ENCODE measurements around the gene WNT1.

Gene WNT1

DNA sequence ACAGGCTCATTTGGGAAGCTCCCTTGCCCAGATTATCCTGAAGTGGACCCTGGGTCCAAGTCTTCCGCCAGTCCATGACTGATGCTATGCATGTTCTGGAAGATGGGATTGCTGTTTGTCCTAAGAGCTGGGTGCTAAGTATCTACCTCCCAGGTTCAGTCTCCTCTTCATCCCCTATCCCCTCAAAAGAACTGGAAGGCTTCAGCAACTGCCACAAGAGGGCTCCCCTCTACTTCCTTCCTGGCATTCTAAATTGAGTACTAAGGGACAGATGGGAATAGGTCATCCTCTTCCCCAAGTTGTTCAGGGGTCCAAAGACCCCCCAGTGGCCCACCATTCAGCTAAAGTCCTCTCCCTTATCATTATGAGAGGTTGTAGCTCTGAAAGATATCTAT lies 43.8 kb upstream of the WNT1 start:
- H3K4me1 ChIP-seq, result no peaks in the 10 kb centered on the region
- H3K9me3 ChIP-seq (ENCODE audit: control insufficient read depth, low read length), result no peaks in the 10 kb centered on the region
- H3K27me3 ChIP-seq (ENCODE audit: control insufficient read depth, insufficient read depth, low read length), result no peaks in the 10 kb centered on the region
- TF ChIP-seq, protein P1, sequence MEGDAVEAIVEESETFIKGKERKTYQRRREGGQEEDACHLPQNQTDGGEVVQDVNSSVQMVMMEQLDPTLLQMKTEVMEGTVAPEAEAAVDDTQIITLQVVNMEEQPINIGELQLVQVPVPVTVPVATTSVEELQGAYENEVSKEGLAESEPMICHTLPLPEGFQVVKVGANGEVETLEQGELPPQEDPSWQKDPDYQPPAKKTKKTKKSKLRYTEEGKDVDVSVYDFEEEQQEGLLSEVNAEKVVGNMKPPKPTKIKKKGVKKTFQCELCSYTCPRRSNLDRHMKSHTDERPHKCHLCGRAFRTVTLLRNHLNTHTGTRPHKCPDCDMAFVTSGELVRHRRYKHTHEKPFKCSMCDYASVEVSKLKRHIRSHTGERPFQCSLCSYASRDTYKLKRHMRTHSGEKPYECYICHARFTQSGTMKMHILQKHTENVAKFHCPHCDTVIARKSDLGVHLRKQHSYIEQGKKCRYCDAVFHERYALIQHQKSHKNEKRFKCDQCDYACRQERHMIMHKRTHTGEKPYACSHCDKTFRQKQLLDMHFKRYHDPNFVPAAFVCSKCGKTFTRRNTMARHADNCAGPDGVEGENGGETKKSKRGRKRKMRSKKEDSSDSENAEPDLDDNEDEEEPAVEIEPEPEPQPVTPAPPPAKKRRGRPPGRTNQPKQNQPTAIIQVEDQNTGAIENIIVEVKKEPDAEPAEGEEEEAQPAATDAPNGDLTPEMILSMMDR (IDR thresholded peaks at IDR 0.05), result peak; percentile 30
- H3K4me3 ChIP-seq (ENCODE audit: low read depth, low read length), result no peak overlapping the region
- no peak overlapping the region for H3K9ac ChIP-seq
- no peak overlapping the region for H2AFZ ChIP-seq
- no peaks in the 10 kb centered on the region for H3K79me2 ChIP-seq
- H3K36me3 ChIP-seq (ENCODE audit: control insufficient read depth, insufficient read depth, low read length), result no peaks in the 10 kb centered on the region
- H3K4me2 ChIP-seq (ENCODE audit: low read length), result no peak overlapping the region
- no peak overlapping the region for H3K27ac ChIP-seq

DNA sequence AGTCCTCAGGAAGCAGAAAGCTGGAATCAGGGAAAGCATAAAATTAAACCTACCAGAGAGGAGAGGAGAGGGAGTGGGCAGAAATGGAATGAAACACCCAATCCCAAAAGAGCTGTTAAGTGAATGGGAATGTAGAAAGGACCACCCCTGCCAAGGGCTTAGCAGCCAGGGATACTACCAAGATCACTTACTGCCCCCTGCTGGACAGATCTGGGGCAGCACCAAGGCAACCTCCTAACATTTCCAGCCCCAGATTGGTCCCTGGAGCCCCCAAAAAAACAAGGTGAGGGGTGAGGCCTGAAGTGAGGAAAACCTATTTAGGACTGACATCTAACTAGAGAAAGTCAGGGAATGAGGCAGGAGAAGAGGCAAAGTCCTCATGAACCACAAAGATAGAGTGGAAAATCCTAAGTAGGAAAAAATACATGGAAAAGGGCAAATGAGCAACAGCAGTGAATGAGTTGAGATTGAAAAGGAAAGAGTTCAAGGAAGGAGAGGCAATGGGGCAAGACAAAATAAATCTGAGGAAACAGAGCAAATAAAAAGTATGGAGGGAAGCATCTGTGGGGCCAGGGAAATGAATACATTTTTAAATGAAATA lies 41.6 kb upstream of the WNT1 start:
- no peaks in the 10 kb centered on the region for H3K27me3 ChIP-seq (ENCODE audit: control insufficient read depth, insufficient read depth, low read length)
- H3K9me3 ChIP-seq (ENCODE audit: control insufficient read depth, low read length), result no peaks in the 10 kb centered on the region
- H3K9ac ChIP-seq, result no peak overlapping the region
- no peaks in the 10 kb centered on the region for H3K79me2 ChIP-seq
- no peak overlapping the region for H3K4me3 ChIP-seq (ENCODE audit: low read depth, low read length)
- H2AFZ ChIP-seq, result no peak overlapping the region
- H3K4me2 ChIP-seq (ENCODE audit: low read length), result no peak overlapping the region
- TF ChIP-seq, protein P1 (IDR thresholded peaks at IDR 0.05), result peak; percentile 87
- H3K4me1 ChIP-seq, result no peaks in the 10 kb centered on the region
- H3K27ac ChIP-seq, result no peak overlapping the region
- H3K36me3 ChIP-seq (ENCODE audit: control insufficient read depth, insufficient read depth, low read length), result no peaks in the 10 kb centered on the region

DNA sequence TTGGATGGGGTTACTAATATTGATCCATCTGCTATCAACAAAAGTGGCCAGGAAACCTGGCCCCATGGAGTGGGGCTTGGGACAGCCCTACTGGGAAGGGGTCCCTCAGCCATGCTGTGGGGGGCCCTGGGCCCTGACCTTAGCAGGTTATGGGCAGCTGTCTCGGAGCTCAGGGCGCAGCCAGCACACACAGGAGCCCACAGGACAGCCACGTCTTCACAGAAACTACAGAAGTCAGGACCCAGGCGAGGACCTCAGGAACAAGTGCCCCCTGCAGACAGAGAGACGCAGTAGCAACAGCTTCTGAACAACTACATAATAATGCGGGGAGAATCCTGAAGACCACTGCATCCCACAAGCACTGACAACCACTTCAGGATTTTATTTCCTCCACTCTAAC lies 41.0 kb upstream of the WNT1 start:
- Histone ChIP-seq H3K9me3 (ENCODE audit: control insufficient read depth, low read length) (no peaks in the 10 kb centered on the region), H3K4me2 (ENCODE audit: low read length) (no peak overlapping the region), H3K9ac (no peak overlapping the region), H3K36me3 (ENCODE audit: control insufficient read depth, insufficient read depth, low read length) (no peaks in the 10 kb centered on the region), H3K4me1 (no peaks in the 10 kb centered on the region), H3K27me3 (ENCODE audit: control insufficient read depth, insufficient read depth, low read length) (no peaks in the 10 kb centered on the region), H3K79me2 (no peaks in the 10 kb centered on the region), H3K4me3 (ENCODE audit: low read depth, low read length) (no peak overlapping the region), H3K27ac (no peak overlapping the region), H2AFZ (no peak overlapping the region)
- TF ChIP-seq, protein P1 (IDR thresholded peaks at IDR 0.05), result no peak

DNA sequence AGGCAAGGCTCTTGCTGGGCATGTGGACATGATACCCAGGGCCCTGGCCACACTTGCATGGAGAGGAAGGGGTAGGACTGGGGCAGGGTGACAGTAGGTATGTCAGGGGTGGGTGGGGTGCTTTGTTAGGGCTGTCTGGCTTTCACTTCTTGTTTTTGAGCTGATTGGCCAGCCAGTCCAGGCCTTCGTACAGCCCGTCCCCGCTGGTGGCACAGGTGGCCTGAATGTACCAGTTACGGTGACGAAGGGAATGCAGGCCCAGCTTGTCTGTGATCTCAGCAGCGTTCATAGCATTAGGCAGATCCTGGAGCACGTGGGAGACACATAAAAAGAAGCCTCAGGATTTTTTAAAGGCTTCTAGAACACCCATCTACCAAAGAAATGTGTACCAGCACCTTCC lies 39.3 kb upstream of the WNT1 start:
- no peak overlapping the region for H3K27ac ChIP-seq

DNA sequence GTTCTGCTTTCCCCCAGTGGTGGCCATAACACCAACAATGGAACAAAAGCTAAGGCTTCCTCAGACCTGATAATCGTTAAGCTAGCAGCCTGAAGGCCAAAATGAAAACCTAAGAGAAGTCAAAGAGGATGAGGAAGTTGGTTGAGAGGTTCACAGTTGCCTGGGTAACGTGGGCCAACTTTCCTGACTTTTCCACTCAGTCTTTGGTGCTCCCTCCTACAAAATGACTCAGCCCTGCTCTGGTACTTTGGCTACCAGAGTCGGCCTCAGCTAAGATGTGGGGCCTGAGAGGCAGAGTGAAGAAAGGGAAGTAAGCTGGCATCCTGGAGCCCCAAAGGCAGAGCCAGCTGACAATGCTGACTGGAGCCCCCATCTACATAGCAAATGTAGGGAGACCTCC lies 37.9 kb upstream of the WNT1 start:
- H3K27me3 ChIP-seq (ENCODE audit: control insufficient read depth, insufficient read depth, low read length), result no peaks in the 10 kb centered on the region
- H3K79me2 ChIP-seq, result peaks cover 21% of the 10 kb centered on the region
- peaks cover 10% of the 10 kb centered on the region for H3K4me1 ChIP-seq
- no peak overlapping the region for H3K4me2 ChIP-seq (ENCODE audit: low read length)
- H3K9ac ChIP-seq, result no peak overlapping the region
- no peak overlapping the region for H3K4me3 ChIP-seq (ENCODE audit: low read depth, low read length)
- H2AFZ ChIP-seq, result no peak overlapping the region
- H3K27ac ChIP-seq, result no peak overlapping the region
- H3K36me3 ChIP-seq (ENCODE audit: control insufficient read depth, insufficient read depth, low read length), result no peaks in the 10 kb centered on the region
- no peaks in the 10 kb centered on the region for H3K9me3 ChIP-seq (ENCODE audit: control insufficient read depth, low read length)
- TF ChIP-seq, protein P1 (IDR thresholded peaks at IDR 0.05), result no peak

More for the DNA sequence above, 39.3 kb upstream of the WNT1 start:
- TF ChIP-seq, protein P1 (IDR thresholded peaks at IDR 0.05), result no peak
- H3K4me1 ChIP-seq, result peaks cover 5% of the 10 kb centered on the region
- H3K4me2 ChIP-seq (ENCODE audit: low read length), result no peak overlapping the region
- peaks cover 10% of the 10 kb centered on the region for H3K79me2 ChIP-seq
- no peak overlapping the region for H3K4me3 ChIP-seq (ENCODE audit: low read depth, low read length)
- H3K9ac ChIP-seq, result no peak overlapping the region
- H2AFZ ChIP-seq, result no peak overlapping the region
- no peaks in the 10 kb centered on the region for H3K9me3 ChIP-seq (ENCODE audit: control insufficient read depth, low read length)
- H3K36me3 ChIP-seq (ENCODE audit: control insufficient read depth, insufficient read depth, low read length), result no peaks in the 10 kb centered on the region
- H3K27me3 ChIP-seq (ENCODE audit: control insufficient read depth, insufficient read depth, low read length), result no peaks in the 10 kb centered on the region
